ENCODE results near the gene SYCN.
"Not testable (repeated sequence)": the region's sequence is repeated elsewhere in the genome, so short reads cannot be mapped to it uniquely, and the experiment has no call there.

The SYCN gene

GRCh38 chr19:39243741-39244140, 39.7 kb upstream of the SYCN start:
- not testable (repeated sequence) for H3K9ac ChIP-seq (ENCODE audit: low read length); H3K27ac ChIP-seq (ENCODE audit: low read depth, low read length); H3K36me3 ChIP-seq (ENCODE audit: control insufficient read depth, insufficient read depth, low read length); H3K4me3 ChIP-seq (ENCODE audit: low read length); H3K4me1 ChIP-seq (ENCODE audit: control insufficient read depth, insufficient read depth, low read length)
- H3K27me3 ChIP-seq (ENCODE audit: control insufficient read depth, insufficient read depth, low read length), result peaks cover 10% of the 10 kb centered on the region

GRCh38 chr19:39240421-39240820, 36.4 kb upstream of the SYCN start:
- no peaks in the 10 kb centered on the region for H3K27me3 ChIP-seq (ENCODE audit: control insufficient read depth, insufficient read depth, low read length)

DNA sequence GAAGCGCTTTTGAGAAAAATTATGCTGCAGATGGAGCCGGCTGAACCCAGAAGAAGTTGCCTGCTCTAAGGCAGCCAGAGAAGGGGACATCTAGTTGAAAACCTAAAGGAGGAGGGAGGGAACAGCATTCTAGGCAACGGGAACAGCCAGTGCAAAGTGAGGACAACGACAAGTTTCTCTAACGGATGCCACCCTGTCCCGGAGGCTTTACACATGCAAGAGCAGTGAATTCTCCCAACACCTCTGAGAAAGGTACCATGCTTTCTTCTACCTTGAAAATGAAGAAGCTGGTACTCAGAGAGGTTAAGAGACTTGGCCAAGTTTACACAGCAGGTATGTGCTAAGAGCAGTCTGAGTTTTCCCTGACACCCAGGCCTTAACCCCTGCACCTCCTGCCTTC, 34.9 kb upstream of the SYCN start:
- Histone ChIP-seq H3K27me3 (ENCODE audit: control insufficient read depth, insufficient read depth, low read length) (no peaks in the 10 kb centered on the region), H3K36me3 (ENCODE audit: control insufficient read depth, insufficient read depth, low read length) (no peaks in the 10 kb centered on the region), H3K4me3 (ENCODE audit: low read length) (no peak overlapping the region), H3K4me1 (ENCODE audit: control insufficient read depth, insufficient read depth, low read length) (no peaks in the 10 kb centered on the region), H3K9ac (ENCODE audit: low read length) (no peak overlapping the region), H3K27ac (ENCODE audit: low read depth, low read length) (no peak overlapping the region)

More at GRCh38 chr19:39240421-39240820, 36.4 kb upstream of the SYCN start:
- Histone ChIP-seq H3K36me3 (ENCODE audit: control insufficient read depth, insufficient read depth, low read length) (no peaks in the 10 kb centered on the region), H3K27ac (ENCODE audit: low read depth, low read length) (no peak overlapping the region), H3K4me3 (ENCODE audit: low read length) (no peak overlapping the region), H3K9ac (ENCODE audit: low read length) (no peak overlapping the region), H3K4me1 (ENCODE audit: control insufficient read depth, insufficient read depth, low read length) (no peaks in the 10 kb centered on the region)

- Histone ChIP-seq H3K4me1 (ENCODE audit: control insufficient read depth, insufficient read depth, low read length) (no peaks in the 10 kb centered on the region), H3K4me3 (ENCODE audit: low read length) (no peak overlapping the region), H3K27ac (ENCODE audit: low read depth, low read length) (no peak overlapping the region), H3K27me3 (ENCODE audit: control insufficient read depth, insufficient read depth, low read length) (no peaks in the 10 kb centered on the region), H3K36me3 (ENCODE audit: control insufficient read depth, insufficient read depth, low read length) (no peaks in the 10 kb centered on the region), H3K9ac (ENCODE audit: low read length) (no peak overlapping the region)
Measured at GRCh38 chr19:39238209-39238608, 34.1 kb upstream of the SYCN start.

DNA sequence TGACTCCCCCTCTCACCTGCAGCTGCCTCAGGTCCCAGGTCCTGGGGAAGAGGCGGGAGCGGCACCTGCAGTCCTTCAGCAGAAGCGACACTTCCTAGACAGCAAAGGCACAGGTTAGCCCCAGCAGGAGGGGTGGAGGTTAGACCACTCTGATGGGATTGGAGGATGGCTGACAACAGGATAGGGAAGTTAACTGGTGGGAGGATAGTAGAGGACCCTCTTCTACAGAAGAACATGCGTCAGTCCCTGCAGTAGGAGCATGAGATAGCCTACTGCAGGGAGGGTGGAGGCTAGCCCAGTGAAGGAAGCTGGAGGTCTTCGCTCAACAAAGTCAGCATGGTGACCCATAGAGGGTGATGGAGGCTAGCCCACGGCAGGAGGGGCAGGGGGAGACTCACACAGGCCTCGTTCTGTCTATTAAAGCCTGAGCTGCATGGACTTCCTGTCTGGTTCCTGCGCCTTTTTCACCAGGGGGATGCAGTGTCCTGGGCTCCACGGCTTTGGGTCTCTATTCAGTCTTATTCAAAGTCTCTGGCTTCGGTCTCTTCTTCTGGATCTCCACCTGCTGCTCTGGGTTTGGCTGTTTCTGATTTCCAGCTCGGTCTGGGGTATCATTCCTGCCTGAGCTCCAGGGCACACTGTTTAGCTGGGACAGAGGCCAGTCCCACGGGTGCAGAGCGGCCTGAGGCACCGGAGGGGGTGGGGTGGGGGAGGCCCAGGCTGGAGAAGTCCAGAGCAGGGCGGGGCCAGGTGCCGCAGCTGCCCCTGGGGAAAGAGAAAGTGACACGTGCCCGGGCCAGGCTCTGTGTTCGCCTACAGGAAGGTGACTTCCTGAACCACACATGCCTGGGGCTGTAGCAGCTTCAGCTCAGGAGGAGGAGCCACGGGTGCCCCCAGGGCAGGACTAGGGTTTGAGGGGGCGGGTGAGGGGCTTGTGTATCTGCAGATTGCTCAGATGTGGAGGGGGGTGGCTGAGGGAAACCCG, 33.4 kb upstream of the SYCN start:
- Histone ChIP-seq H3K9ac (ENCODE audit: low read length) (no peak overlapping the region), H3K4me1 (ENCODE audit: control insufficient read depth, insufficient read depth, low read length) (no peaks in the 10 kb centered on the region), H3K27ac (ENCODE audit: low read depth, low read length) (no peak overlapping the region), H3K4me3 (ENCODE audit: low read length) (no peak overlapping the region), H3K27me3 (ENCODE audit: control insufficient read depth, insufficient read depth, low read length) (no peaks in the 10 kb centered on the region), H3K36me3 (ENCODE audit: control insufficient read depth, insufficient read depth, low read length) (no peaks in the 10 kb centered on the region)

GRCh38 chr19:39236527-39236926, 32.5 kb upstream of the SYCN start:
- H3K27ac ChIP-seq (ENCODE audit: low read depth, low read length), result no peak overlapping the region
- no peaks in the 10 kb centered on the region for H3K36me3 ChIP-seq (ENCODE audit: control insufficient read depth, insufficient read depth, low read length)
- H3K4me1 ChIP-seq (ENCODE audit: control insufficient read depth, insufficient read depth, low read length), result no peaks in the 10 kb centered on the region
- no peak overlapping the region for H3K4me3 ChIP-seq (ENCODE audit: low read length)
- no peaks in the 10 kb centered on the region for H3K27me3 ChIP-seq (ENCODE audit: control insufficient read depth, insufficient read depth, low read length)
- H3K9ac ChIP-seq (ENCODE audit: low read length), result no peak overlapping the region

DNA sequence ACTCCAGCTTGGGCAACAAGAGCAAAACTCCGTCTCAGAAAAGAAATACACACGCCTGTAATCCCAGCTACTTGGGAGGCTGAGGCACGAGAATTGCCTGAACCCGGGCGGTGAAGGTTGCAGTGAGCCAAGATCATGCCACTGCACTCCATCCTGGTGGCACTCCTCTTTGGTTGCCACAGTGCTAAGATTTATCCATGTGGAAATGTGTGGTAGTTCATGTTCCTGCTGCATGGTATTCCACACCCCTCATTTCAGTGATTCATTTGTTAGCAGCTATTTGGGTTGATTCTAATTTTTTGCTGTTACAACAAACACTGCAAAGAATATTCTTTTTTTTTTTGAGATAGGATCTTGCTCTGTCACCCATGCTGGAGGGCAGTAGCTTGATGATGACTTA, 28.6 kb upstream of the SYCN start:
- no peak overlapping the region for H3K9ac ChIP-seq (ENCODE audit: low read length)
- H3K4me1 ChIP-seq (ENCODE audit: control insufficient read depth, insufficient read depth, low read length), result no peaks in the 10 kb centered on the region
- H3K27ac ChIP-seq (ENCODE audit: low read depth, low read length), result no peak overlapping the region
- no peak overlapping the region for H3K4me3 ChIP-seq (ENCODE audit: low read length)
- no peaks in the 10 kb centered on the region for H3K27me3 ChIP-seq (ENCODE audit: control insufficient read depth, insufficient read depth, low read length)
- H3K36me3 ChIP-seq (ENCODE audit: control insufficient read depth, insufficient read depth, low read length), result no peaks in the 10 kb centered on the region

GRCh38 chr19:39230096-39230764, 26.2 kb upstream of the SYCN start:
- no peak overlapping the region for H3K27ac ChIP-seq (ENCODE audit: low read depth, low read length)
- H3K4me3 ChIP-seq (ENCODE audit: low read length), result no peak overlapping the region
- H3K27me3 ChIP-seq (ENCODE audit: control insufficient read depth, insufficient read depth, low read length), result no peaks in the 10 kb centered on the region
- no peaks in the 10 kb centered on the region for H3K4me1 ChIP-seq (ENCODE audit: control insufficient read depth, insufficient read depth, low read length)
- H3K9ac ChIP-seq (ENCODE audit: low read length), result no peak overlapping the region
- no peaks in the 10 kb centered on the region for H3K36me3 ChIP-seq (ENCODE audit: control insufficient read depth, insufficient read depth, low read length)

GRCh38 chr19:39224910-39225309, 20.8 kb upstream of the SYCN start:
- H3K27ac ChIP-seq (ENCODE audit: low read depth, low read length), result no peak overlapping the region
- H3K4me1 ChIP-seq (ENCODE audit: control insufficient read depth, insufficient read depth, low read length), result no peaks in the 10 kb centered on the region
- H3K9ac ChIP-seq (ENCODE audit: low read length), result no peak overlapping the region
- H3K4me3 ChIP-seq (ENCODE audit: low read length), result no peak overlapping the region
- H3K36me3 ChIP-seq (ENCODE audit: control insufficient read depth, insufficient read depth, low read length), result no peaks in the 10 kb centered on the region
- H3K27me3 ChIP-seq (ENCODE audit: control insufficient read depth, insufficient read depth, low read length), result no peaks in the 10 kb centered on the region

DNA sequence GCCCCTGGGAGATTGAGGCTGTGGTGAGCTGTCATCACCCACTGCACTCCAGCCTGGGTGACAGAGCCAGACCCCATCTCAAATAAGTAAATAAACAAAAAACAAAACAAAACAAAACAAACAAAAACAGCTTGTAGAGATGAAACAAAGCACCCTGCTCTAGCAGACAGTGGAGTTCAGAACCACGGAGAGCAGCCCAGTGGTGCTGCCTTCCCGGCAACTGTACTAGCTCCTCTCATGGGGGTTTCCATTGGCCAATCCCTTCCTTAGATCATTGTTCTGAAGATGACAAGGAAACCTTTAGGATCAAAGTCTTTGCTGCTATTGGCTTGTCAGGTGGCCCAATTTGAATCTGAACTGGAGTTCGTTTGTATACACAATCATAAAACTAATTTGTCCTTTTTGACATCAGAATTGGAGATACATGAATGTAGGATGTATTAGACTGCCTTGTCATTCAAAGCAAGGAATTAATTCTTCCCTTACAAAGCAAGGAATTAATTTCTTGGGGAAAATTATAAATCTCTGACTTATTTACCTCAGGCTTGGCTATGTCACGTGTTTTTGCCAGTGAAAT, 19.7 kb upstream of the SYCN start:
- H3K27me3 ChIP-seq (ENCODE audit: control insufficient read depth, insufficient read depth, low read length), result no peaks in the 10 kb centered on the region
- H3K27ac ChIP-seq (ENCODE audit: low read depth, low read length), result no peak overlapping the region
- H3K4me3 ChIP-seq (ENCODE audit: low read length), result no peak overlapping the region
- H3K4me1 ChIP-seq (ENCODE audit: control insufficient read depth, insufficient read depth, low read length), result no peaks in the 10 kb centered on the region
- H3K36me3 ChIP-seq (ENCODE audit: control insufficient read depth, insufficient read depth, low read length), result no peaks in the 10 kb centered on the region
- H3K9ac ChIP-seq (ENCODE audit: low read length), result no peak overlapping the region

- not testable (repeated sequence) for H3K4me1 ChIP-seq (ENCODE audit: control insufficient read depth, insufficient read depth, low read length); H3K27me3 ChIP-seq (ENCODE audit: control insufficient read depth, insufficient read depth, low read length); H3K36me3 ChIP-seq (ENCODE audit: control insufficient read depth, insufficient read depth, low read length); H3K9ac ChIP-seq (ENCODE audit: low read length); H3K4me3 ChIP-seq (ENCODE audit: low read length); H3K27ac ChIP-seq (ENCODE audit: low read depth, low read length)
Measured at GRCh38 chr19:39219108-39219507, 15.0 kb upstream of the SYCN start.

DNA sequence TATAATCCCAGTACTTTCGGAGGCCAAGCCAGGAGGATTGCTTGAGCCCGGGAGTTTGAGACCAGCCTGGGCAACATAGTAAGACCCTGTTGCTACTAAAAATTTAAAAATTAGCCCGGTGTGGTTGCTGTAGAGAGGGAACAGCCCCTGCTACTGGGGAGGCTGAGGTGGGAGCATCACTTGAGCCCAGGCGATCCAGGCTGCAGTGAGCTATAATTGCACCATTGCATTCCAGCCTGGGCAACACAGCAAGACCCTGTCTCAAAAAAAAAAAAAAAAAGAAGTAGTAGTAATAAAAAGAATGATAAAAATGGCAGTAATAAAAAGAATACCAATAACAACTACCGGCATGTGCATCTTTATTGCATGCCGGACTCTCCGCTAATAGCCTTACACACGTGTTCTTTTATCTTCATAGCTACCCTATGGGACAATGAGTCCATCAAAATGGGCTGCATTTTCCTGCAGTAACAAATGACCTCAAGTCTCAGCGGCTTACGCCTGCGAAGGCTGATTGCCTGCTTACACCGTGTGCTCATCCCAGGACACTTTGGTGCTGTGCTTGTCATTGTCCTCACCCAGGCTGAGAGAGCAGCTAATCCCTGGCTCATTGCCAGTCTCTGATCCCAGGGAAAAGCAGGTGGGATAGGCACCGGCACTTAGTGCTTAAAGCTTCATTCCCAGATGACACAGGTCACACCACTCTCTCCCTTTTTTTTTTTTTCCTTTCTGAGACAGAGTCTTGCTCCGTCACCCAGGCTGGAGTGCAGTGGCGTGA, 14.4 kb upstream of the SYCN start:
- Histone ChIP-seq H3K27ac (ENCODE audit: low read depth, low read length) (no peak overlapping the region), H3K27me3 (ENCODE audit: control insufficient read depth, insufficient read depth, low read length) (peaks cover 2% of the 10 kb centered on the region), H3K36me3 (ENCODE audit: control insufficient read depth, insufficient read depth, low read length) (no peaks in the 10 kb centered on the region), H3K4me3 (ENCODE audit: low read length) (no peak overlapping the region), H3K9ac (ENCODE audit: low read length) (no peak overlapping the region), H3K4me1 (ENCODE audit: control insufficient read depth, insufficient read depth, low read length) (no peaks in the 10 kb centered on the region)
